NK-92 treated with Interleukin-12 subunit alpha and Interleukin-12 subunit beta, amount 100 ng/mL, for 24 hours (cell line): ENCODE results near the gene CDH23.
A peak's percentile ranks its signal among the peaks of the same experiment; 100 is the strongest.

ENCODE experiments used
- DNase-seq: peaks from one replicate; lab custom pipeline; 2025; lab: John Stamatoyannopoulos, UW

CDH23 gene

GRCh38 chr10:71486484-71487114 is 89.9 kb downstream of the CDH23 start:
- DNase-seq = peak; percentile 23

- DNase-seq = no peak
These were observed 91.0 kb downstream of the CDH23 start for GRCh38 chr10:71487726-71488125.

GRCh38 chr10:71489077-71489476 is 92.4 kb downstream of the CDH23 start:
- DNase-seq = no peak

GRCh38 chr10:71492872-71493271 is 96.2 kb downstream of the CDH23 start:
- no peak for DNase-seq

GRCh38 chr10:71493741-71494140 is 97.0 kb downstream of the CDH23 start:
- DNase-seq = no peak

GRCh38 chr10:71494476-71494875 is 97.8 kb downstream of the CDH23 start:
- DNase-seq = no peak

GRCh38 chr10:71494980-71495381 is 98.3 kb downstream of the CDH23 start:
- DNase-seq = no peak

- no peak for DNase-seq
These were observed 100.4 kb downstream of the CDH23 start for GRCh38 chr10:71496927-71497762.

- no peak for DNase-seq
These were observed 101.1 kb downstream of the CDH23 start for GRCh38 chr10:71497763-71498326.

GRCh38 chr10:71501402-71501801 is 104.7 kb downstream of the CDH23 start:
- no peak for DNase-seq

GRCh38 chr10:71502190-71502589 is 105.5 kb downstream of the CDH23 start:
- DNase-seq = no peak

GRCh38 chr10:71502851-71503250 is 106.1 kb downstream of the CDH23 start:
- no peak for DNase-seq

- no peak for DNase-seq
These were observed 107.4 kb downstream of the CDH23 start for GRCh38 chr10:71504168-71504567.

- no peak for DNase-seq
These were observed 107.8 kb downstream of the CDH23 start for GRCh38 chr10:71504570-71504969.

- no peak for DNase-seq
These were observed 109.1 kb downstream of the CDH23 start for GRCh38 chr10:71505862-71506261.

GRCh38 chr10:71509444-71509843 is 112.7 kb downstream of the CDH23 start:
- DNase-seq = no peak

GRCh38 chr10:71511206-71511605 is 114.5 kb downstream of the CDH23 start:
- no peak for DNase-seq

GRCh38 chr10:71512312-71512711 is 115.6 kb downstream of the CDH23 start:
- no peak for DNase-seq

GRCh38 chr10:71512761-71513539 is 116.2 kb downstream of the CDH23 start:
- DNase-seq = no peak

- no peak for DNase-seq
These were observed 116.8 kb downstream of the CDH23 start for GRCh38 chr10:71513540-71513853.

GRCh38 chr10:71513936-71514335 is 117.2 kb downstream of the CDH23 start:
- DNase-seq = no peak

- DNase-seq = no peak
These were observed 118.9 kb downstream of the CDH23 start for GRCh38 chr10:71515531-71516172.
